GM12891 (cell line): ENCODE results near the gene BPGM.

Experiments used
- PAX5 ChIP-seq: IDR thresholded peaks from 2 replicates; pipeline ENCODE4 v1.6.1; 2011; ENCODE audit warnings: low read length, moderate library complexity, mild to moderate bottlenecking; ENCODE audit not compliant: insufficient read depth, severe bottlenecking
- POLR2A ChIP-seq: IDR thresholded peaks from 2 replicates; pipeline ENCODE4 v1.6.1; 2011; ENCODE audit warnings: low read depth, low read length, control low read depth
- POLR2AphosphoS5 ChIP-seq: IDR thresholded peaks from 2 replicates; pipeline ENCODE4 v1.6.1; 2011; ENCODE audit warnings: low read depth, low read length, control low read depth
- POU2F2 ChIP-seq: IDR thresholded peaks from 2 replicates; pipeline ENCODE4 v1.6.1; 2011; ENCODE audit warnings: low read depth, mild to moderate bottlenecking, control low read depth, low read length, moderate library complexity
- SPI1 ChIP-seq: IDR thresholded peaks from 2 replicates; pipeline ENCODE4 v1.6.1; 2011; ENCODE audit warnings: low read depth, low read length, control low read depth
- TAF1 ChIP-seq: IDR thresholded peaks from 2 replicates; pipeline ENCODE4 v1.6.1; 2011; ENCODE audit warnings: low read depth, low read length, control low read depth

DNA sequence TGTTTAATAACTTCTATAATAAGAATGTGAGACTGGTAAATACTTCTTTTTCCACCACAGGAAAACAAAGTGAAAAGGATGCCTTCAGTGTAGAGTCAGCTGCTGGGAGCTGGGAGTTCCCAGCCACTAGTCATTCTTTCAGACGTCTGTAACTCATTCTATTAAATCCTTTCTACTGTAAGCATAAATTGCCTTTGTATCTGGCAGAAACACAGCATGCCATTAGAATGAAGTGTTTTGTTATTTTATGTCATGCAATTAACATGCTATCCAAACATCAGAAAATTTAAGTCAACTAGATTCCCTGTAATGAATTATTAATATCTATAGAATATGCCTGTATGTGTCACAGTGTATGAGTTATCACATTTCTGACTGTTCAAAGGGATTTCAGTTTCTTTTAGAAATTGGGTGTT, 14.3 kb downstream of the BPGM start:
- TF ChIP-seq TAF1, result no peak
- no peak for TF ChIP-seq POLR2AphosphoS5
- TF ChIP-seq PAX5, result no peak
- no peak for TF ChIP-seq POLR2A
- TF ChIP-seq SPI1, result no peak
- no peak for TF ChIP-seq POU2F2
